Subcutaneous adipose tissue (tissue), 4 donors: ENCODE data around the gene MKNK2. TPM values are rescaled to one million over a fixed set of nuclear protein-coding genes. Genes with fewer than 3 reads are reported as not detected.

ENCODE experiments used
- CTCF ChIP-seq: fragments of 450-650 bp; IDR thresholded peaks from one replicate; pipeline ENCODE4 v1.5.1; 2016; ENCODE audit warnings: low read depth, mild to moderate bottlenecking, control low read depth, antibody characterized with exemption, moderate library complexity
- small RNA-seq: library from RNA; depleted of rRNA; stranded (forward); fragments of <200 nt; gene quantifications from one replicate; pipeline ENCODE3, GENCODE V24; 2016
- total RNA-seq, 4 donors: library from RNA; depleted of rRNA; stranded (reverse); fragments of >200 nt; gene quantifications; one replicate each; pipeline ENCODE4 v1.1.0, GENCODE V29; 2016

MKNK2 gene
- total RNA-seq, 4 donors from 2014 or later, result 120 to 386 (median 204) TPM

GRCh38 chr19:1991018-1991913, 59.8 kb downstream of the MKNK2 start:
- no peak for TF ChIP-seq CTCF

- TF ChIP-seq CTCF, result no peak
These were observed 60.6 kb downstream of the MKNK2 start for GRCh38 chr19:1990230-1991017.

GRCh38 chr19:1989513-1990229, 61.4 kb downstream of the MKNK2 start:
- no peak for TF ChIP-seq CTCF

Small RNA genes within 50 kb of the gene (small RNA-seq; reads per million reads assigned to genes)
- gene AC007136.1, result not detected

Other genes with a start within 250 kb of the MKNK2 start
- gene ATP8B3, start 239.0 kb downstream of the MKNK2 start, total RNA-seq, result 1 to 10 TPM; 1.5 to 3.3 (median 1.8) TPM
- 10 to 100 TPM; 12.3 to 30.5 (median 20.1) TPM for gene REXO1, start 202.8 kb downstream of the MKNK2 start, total RNA-seq
- 1 to 10 TPM in 3 of 4 donors, not detected in 1; 2.4 to 3.4 (median 2.9) TPM for gene KLF16, start 187.7 kb downstream of the MKNK2 start, total RNA-seq
- 10 to 100 TPM; 43.7 to 88.9 (median 56.8) TPM for gene ABHD17A, start 165.7 kb downstream of the MKNK2 start, total RNA-seq
- 1 to 10 TPM in 1 of 4 donors, under 1 TPM in 3; 0.68 to 1.1 (median 0.93) TPM for gene ADAT3, start 145.8 kb downstream of the MKNK2 start, total RNA-seq
- gene SCAMP4, start 145.8 kb downstream of the MKNK2 start, total RNA-seq, result 10 to 100 TPM; 20.9 to 45.8 (median 42.4) TPM
- 10 to 100 TPM; 17.3 to 50.9 (median 26.2) TPM for gene CSNK1G2, start 110.1 kb downstream of the MKNK2 start, total RNA-seq
- gene BTBD2, start 35.5 kb downstream of the MKNK2 start, total RNA-seq, result 10 to 100 TPM; 39.6 to 76.5 (median 54.3) TPM
- gene MOB3A, start 45.1 kb upstream of the MKNK2 start, total RNA-seq, result 10 to 100 TPM; 27.9 to 53.3 (median 46.5) TPM
- 10 to 100 TPM in 2 of 4 donors, 1 to 10 TPM in 2; 2.0 to 11.1 (median 6.3) TPM for gene IZUMO4, start 45.7 kb upstream of the MKNK2 start, total RNA-seq
- 10 to 100 TPM; 46.6 to 94.0 (median 57.5) TPM for gene AP3D1, start 100.3 kb upstream of the MKNK2 start, total RNA-seq
- 10 to 100 TPM in 1 of 4 donors, 1 to 10 TPM in 3; 3.2 to 12.2 (median 5.4) TPM for gene DOT1L, start 112.7 kb upstream of the MKNK2 start, total RNA-seq
- gene PLEKHJ1, start 185.1 kb upstream of the MKNK2 start, total RNA-seq, result 10 to 100 TPM; 21.0 to 78.2 (median 47.3) TPM
- 10 to 100 TPM; 13.4 to 59.3 (median 28.0) TPM for gene SF3A2, start 185.6 kb upstream of the MKNK2 start, total RNA-seq
- under 1 TPM in 1 of 4 donors, not detected in 3; 0.34 TPM for gene AMH, start 198.1 kb upstream of the MKNK2 start, total RNA-seq
- gene JSRP1, start 205.2 kb upstream of the MKNK2 start, total RNA-seq, result not detected
- gene PEAK3, start 230.9 kb upstream of the MKNK2 start, total RNA-seq, result under 1 TPM in 3 of 4 donors, not detected in 1; 0.68 to 0.88 (median 0.75) TPM